ENCODE results near the gene TACR2.

- no peak for TF ChIP-seq POLR2A (IDR thresholded peaks at IDR 0.05)
- TF ChIP-seq, protein P1, sequence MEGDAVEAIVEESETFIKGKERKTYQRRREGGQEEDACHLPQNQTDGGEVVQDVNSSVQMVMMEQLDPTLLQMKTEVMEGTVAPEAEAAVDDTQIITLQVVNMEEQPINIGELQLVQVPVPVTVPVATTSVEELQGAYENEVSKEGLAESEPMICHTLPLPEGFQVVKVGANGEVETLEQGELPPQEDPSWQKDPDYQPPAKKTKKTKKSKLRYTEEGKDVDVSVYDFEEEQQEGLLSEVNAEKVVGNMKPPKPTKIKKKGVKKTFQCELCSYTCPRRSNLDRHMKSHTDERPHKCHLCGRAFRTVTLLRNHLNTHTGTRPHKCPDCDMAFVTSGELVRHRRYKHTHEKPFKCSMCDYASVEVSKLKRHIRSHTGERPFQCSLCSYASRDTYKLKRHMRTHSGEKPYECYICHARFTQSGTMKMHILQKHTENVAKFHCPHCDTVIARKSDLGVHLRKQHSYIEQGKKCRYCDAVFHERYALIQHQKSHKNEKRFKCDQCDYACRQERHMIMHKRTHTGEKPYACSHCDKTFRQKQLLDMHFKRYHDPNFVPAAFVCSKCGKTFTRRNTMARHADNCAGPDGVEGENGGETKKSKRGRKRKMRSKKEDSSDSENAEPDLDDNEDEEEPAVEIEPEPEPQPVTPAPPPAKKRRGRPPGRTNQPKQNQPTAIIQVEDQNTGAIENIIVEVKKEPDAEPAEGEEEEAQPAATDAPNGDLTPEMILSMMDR (IDR thresholded peaks at IDR 0.05), result no peak
These were observed at the start of gene TACR2 for GRCh38 chr10:69416695-69417094.

All from Peyer's patch (tissue), 4 donors.